Subcutaneous abdominal adipose tissue (tissue), 5 donors: ENCODE measurements around the gene GTF2A2.
"Not testable (repeated sequence)": the region's sequence is repeated elsewhere in the genome, so short reads cannot be mapped to it uniquely, and the experiment has no call there.

Source experiments
- H3K27ac ChIP-seq: one replicate; pipeline ENCODE4 v1.7.0; 2013; ENCODE audit warnings: low read depth, mild to moderate bottlenecking, inconsistent platforms, low read length, moderate library complexity
- H3K27me3 ChIP-seq, 5 donors: one replicate each; pipeline ENCODE4 v1.7.0; 2013; ENCODE audit warnings: low read length in 5 of 5, inconsistent platforms in 1 of 5; ENCODE audit not compliant: control insufficient read depth in 5 of 5, insufficient read depth in 4 of 5
- H3K36me3 ChIP-seq, 5 donors: one replicate each; pipeline ENCODE4 v1.7.0; 2013; ENCODE audit warnings: low read length in 5 of 5; ENCODE audit not compliant: control insufficient read depth in 5 of 5, insufficient read depth in 5 of 5
- H3K4me1 ChIP-seq, 5 donors: one replicate each; pipeline ENCODE4 v1.7.0; 2013; ENCODE audit warnings: low read length in 5 of 5, mild to moderate bottlenecking in 3 of 5, moderate library complexity in 1 of 5; ENCODE audit not compliant: control insufficient read depth in 5 of 5, insufficient read depth in 5 of 5
- H3K4me3 ChIP-seq, 5 donors: one replicate each; pipeline ENCODE4 v1.7.0; 2013; ENCODE audit warnings: low read length in 5 of 5, low read depth in 1 of 5
- H3K9ac ChIP-seq, 5 donors: one replicate each; pipeline ENCODE4 v1.7.0; 2013; ENCODE audit warnings: low read length in 5 of 5, mild to moderate bottlenecking in 4 of 5, moderate library complexity in 3 of 5
- H3K9me3 ChIP-seq, 5 donors: one replicate each; pipeline ENCODE4 v1.7.0; 2013; ENCODE audit warnings: low read length in 5 of 5; ENCODE audit not compliant: control insufficient read depth in 5 of 5
- donor health status: healthy.
- donor health status: healthy.
- donor health status: healthy.
- donor health status: healthy.
- donor health status: healthy.

GTF2A2 gene

DNA sequence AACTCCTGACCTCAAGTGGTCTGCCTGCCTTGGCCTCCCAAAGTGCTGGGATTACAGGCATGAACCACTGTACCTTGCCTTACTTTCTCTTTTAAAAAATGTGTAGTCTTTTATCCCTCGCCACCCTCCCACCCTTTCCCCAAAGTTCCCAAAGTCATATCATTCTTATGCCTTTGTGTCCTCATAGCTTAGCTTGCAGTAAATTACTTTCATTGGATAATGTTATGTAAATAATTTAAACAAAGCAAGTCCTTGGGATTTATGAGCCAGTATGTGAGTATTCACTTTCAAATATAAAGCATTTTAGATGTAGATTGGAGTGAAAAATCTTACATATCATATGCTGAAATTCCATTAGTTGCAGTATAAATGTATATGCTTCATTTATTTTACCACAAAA lies 11.0 kb downstream of the GTF2A2 start:
- H3K36me3 ChIP-seq: peaks cover 23 to 53% (median 31%) of the 10 kb centered on the region in 5 donors

GRCh38 chr15:59645812-59646211 lies 11.5 kb downstream of the GTF2A2 start:
- H3K9ac ChIP-seq, H3K4me3 ChIP-seq, H3K27me3 ChIP-seq, H3K27ac ChIP-seq, H3K4me1 ChIP-seq, H3K9me3 ChIP-seq: not testable (repeated sequence)
- H3K36me3 ChIP-seq: peaks cover 24 to 55% (median 31%) of the 10 kb centered on the region in 5 donors

More for the DNA sequence above, 11.0 kb downstream of the GTF2A2 start:
- no peak overlapping the region for H3K4me3 ChIP-seq
- no peak overlapping the region for H3K9ac ChIP-seq
- no peaks in the 10 kb centered on the region for H3K9me3 ChIP-seq
- no peaks in the 10 kb centered on the region for H3K4me1 ChIP-seq
- no peaks in the 10 kb centered on the region for H3K27me3 ChIP-seq
- no peak overlapping the region for H3K27ac ChIP-seq

DNA sequence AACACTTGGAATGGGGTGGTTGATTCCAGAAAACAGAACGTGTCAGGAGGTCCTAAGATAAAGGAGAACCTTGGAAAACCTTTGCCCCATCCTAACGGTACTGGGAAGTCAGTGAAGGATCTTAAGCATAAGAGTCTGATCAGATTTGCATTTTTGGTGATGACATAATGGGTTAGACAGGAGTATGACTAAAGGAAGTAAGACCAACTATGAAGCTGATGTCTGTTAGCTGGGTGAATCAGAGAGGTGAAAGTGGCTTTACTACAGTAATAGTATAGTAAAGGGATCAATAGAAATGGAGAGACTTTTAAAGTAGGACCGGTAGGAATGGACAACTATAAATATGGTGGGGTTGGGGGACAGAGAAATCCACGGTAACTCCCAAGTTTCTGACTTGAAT lies 12.6 kb downstream of the GTF2A2 start:
- Histone ChIP-seq H3K27me3 (no peaks in the 10 kb centered on the region), H3K4me1 (no peaks in the 10 kb centered on the region), H3K9me3 (no peaks in the 10 kb centered on the region), H3K4me3 (no peak overlapping the region), H3K27ac (no peak overlapping the region), H3K9ac (no peak overlapping the region), H3K36me3 (peaks cover 22 to 52% (median 27%) of the 10 kb centered on the region in 5 donors)

- Histone ChIP-seq H3K9ac (no peak overlapping the region), H3K9me3 (no peaks in the 10 kb centered on the region), H3K27me3 (no peaks in the 10 kb centered on the region), H3K4me1 (no peaks in the 10 kb centered on the region), H3K27ac (no peak overlapping the region), H3K36me3 (peaks cover 28 to 62% (median 41%) of the 10 kb centered on the region in 5 donors), H3K4me3 (no peak overlapping the region)
Observed at GRCh38 chr15:59642351-59642750, 15.0 kb downstream of the GTF2A2 start.

DNA sequence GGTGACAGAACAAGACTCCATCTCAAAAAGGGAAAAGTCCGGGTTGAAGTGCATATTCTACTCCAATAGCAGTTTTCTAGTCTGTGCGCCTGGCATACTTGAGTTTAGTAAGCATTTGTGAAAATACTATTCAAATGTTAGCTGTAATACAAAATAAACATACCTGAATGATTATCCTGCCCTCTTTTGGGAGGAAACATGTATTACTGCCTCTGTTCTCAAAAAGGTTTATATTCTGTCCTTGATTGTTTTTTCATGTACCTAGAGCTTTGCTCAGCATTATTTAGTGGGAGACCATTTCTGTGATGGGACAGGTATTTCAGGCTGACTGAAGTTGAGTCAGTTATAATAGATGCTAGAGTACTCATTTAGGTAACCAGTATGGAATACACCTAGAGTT lies 19.8 kb downstream of the GTF2A2 start:
- H3K9me3 ChIP-seq, H3K4me1 ChIP-seq, H3K4me3 ChIP-seq, H3K27me3 ChIP-seq, H3K9ac ChIP-seq, H3K27ac ChIP-seq: not testable (repeated sequence)
- peaks cover 11 to 45% (median 28%) of the 10 kb centered on the region in 5 donors for H3K36me3 ChIP-seq

DNA sequence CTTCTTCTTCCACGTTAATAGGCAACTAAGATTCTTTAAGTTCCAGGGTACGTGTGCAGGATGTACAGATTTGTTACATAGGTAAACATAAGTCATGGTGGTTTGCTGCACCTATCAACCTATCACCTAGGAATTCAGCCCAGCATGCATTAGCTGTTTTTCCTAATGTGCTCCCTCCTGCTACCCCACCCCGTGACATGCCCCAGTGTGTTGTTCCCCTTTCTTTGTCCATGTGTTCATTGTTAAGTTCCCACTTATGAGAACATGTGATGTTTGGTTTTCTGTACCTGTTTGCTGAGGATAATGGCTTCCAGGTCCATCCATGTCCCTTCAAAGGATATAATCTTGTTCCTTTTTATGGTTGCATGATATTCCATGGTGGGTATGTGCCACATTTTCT lies 21.1 kb downstream of the GTF2A2 start:
- no peak overlapping the region for H3K4me3 ChIP-seq
- H3K9ac ChIP-seq: no peak overlapping the region
- H3K27me3 ChIP-seq: no peaks in the 10 kb centered on the region
- H3K36me3 ChIP-seq: peaks cover 6 to 35% (median 22%) of the 10 kb centered on the region in 5 donors
- H3K9me3 ChIP-seq: no peaks in the 10 kb centered on the region
- no peak overlapping the region for H3K27ac ChIP-seq
- no peaks in the 10 kb centered on the region for H3K4me1 ChIP-seq

DNA sequence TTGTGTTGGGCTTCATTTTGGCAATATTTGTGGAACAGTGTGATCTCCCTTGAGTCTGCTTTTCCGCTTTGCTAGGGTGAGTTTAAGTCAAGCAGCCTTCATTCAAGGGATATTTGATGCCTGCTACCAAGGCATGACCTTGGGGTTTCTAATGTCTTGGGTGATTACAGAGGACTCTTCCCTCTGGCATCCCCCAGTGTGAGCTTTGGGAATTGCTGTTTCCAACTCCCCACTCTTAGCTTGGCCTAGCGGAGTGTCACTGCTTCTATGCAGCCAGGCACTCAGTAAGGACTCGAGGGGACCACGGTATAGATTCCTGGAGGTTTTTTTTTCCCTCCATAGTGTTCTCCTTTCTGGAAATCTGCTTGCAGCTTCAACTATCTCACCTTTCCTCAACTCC lies 24.6 kb downstream of the GTF2A2 start:
- H3K27me3 ChIP-seq: no peaks in the 10 kb centered on the region
- H3K27ac ChIP-seq: no peak overlapping the region
- H3K4me3 ChIP-seq: no peak overlapping the region
- no peak overlapping the region for H3K9ac ChIP-seq
- no peaks in the 10 kb centered on the region for H3K9me3 ChIP-seq
- H3K4me1 ChIP-seq: no peaks in the 10 kb centered on the region
- H3K36me3 ChIP-seq: peaks cover 1 to 11% (median 11%) of the 10 kb centered on the region in 5 donors

- peaks cover 0 to 15% (median 9%) of the 10 kb centered on the region in 5 donors for H3K27me3 ChIP-seq
- no peaks in the 10 kb centered on the region for H3K36me3 ChIP-seq
- no peaks in the 10 kb centered on the region for H3K9me3 ChIP-seq
- no peak overlapping the region for H3K4me3 ChIP-seq
- no peak overlapping the region for H3K9ac ChIP-seq
- no peaks in the 10 kb centered on the region for H3K4me1 ChIP-seq
- no peak overlapping the region for H3K27ac ChIP-seq
Observed at GRCh38 chr15:59622289-59622688, 35.0 kb downstream of the GTF2A2 start.

GRCh38 chr15:59618406-59618805 lies 38.9 kb downstream of the GTF2A2 start:
- no peak overlapping the region for H3K4me3 ChIP-seq
- H3K27me3 ChIP-seq: peaks cover 0 to 17% (median 11%) of the 10 kb centered on the region in 5 donors
- H3K36me3 ChIP-seq: no peaks in the 10 kb centered on the region
- no peak overlapping the region for H3K27ac ChIP-seq
- H3K4me1 ChIP-seq: peaks cover 0 to 7% (median 0%) of the 10 kb centered on the region in 5 donors
- no peak overlapping the region for H3K9ac ChIP-seq
- no peaks in the 10 kb centered on the region for H3K9me3 ChIP-seq

DNA sequence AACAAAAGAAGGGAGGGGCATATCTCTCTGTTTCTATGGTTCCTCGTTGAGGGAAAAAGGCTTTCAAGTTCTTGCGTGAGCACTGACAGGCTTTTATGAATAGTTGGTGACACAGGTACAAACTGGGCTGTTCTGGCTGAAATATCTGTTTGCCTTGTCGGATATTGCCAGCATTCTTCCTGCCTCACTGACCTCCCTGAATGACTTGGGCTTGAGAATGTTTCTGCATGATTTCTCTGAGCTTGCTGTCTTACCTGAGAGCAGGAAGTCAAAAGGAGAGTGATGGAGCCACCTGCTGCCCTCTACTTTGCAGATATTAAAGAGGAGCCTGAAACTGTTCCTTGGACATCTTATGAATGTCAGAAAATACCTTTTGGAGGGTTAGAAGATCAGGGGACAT lies 40.9 kb downstream of the GTF2A2 start:
- H3K27ac ChIP-seq: no peak overlapping the region
- H3K36me3 ChIP-seq: no peaks in the 10 kb centered on the region
- peaks cover 0 to 24% (median 15%) of the 10 kb centered on the region in 5 donors for H3K27me3 ChIP-seq
- H3K4me3 ChIP-seq: no peak overlapping the region
- H3K4me1 ChIP-seq: peaks cover 0 to 7% (median 0%) of the 10 kb centered on the region in 5 donors
- H3K9me3 ChIP-seq: no peaks in the 10 kb centered on the region
- H3K9ac ChIP-seq: no peak overlapping the region

- no peak overlapping the region for H3K9ac ChIP-seq
- peaks cover 0 to 7% (median 0%) of the 10 kb centered on the region in 5 donors for H3K4me1 ChIP-seq
- no peak overlapping the region for H3K27ac ChIP-seq
- H3K36me3 ChIP-seq: no peaks in the 10 kb centered on the region
- no peaks in the 10 kb centered on the region for H3K9me3 ChIP-seq
- peaks cover 0 to 24% (median 15%) of the 10 kb centered on the region in 5 donors for H3K27me3 ChIP-seq
- H3K4me3 ChIP-seq: no peak overlapping the region
Observed at GRCh38 chr15:59615661-59616060, 41.7 kb downstream of the GTF2A2 start.
